Neutrophil (primary cell): ENCODE measurements around the gene TM4SF4.

Experiments used
- H3K27ac ChIP-seq: fragments of 200-600 bp; sonication (generic); 2 replicates; pipeline ENCODE4 v1.5.1; 2016; ENCODE audit warnings: mild to moderate bottlenecking, moderate library complexity
- H3K27me3 ChIP-seq: fragments of 200-600 bp; sonication (generic); 2 replicates; pipeline ENCODE4 v1.6.0; 2016; ENCODE audit warnings: mild to moderate bottlenecking
- H3K36me3 ChIP-seq: fragments of 200-600 bp; sonication (generic); 2 replicates; pipeline ENCODE4 v1.5.1; 2017
- H3K4me1 ChIP-seq, 2 experiments: fragments of 200-600 bp in 1 of 2; sonication (generic) in 1 of 2; 1 replicate in 1 of 2; 2 replicates in 1 of 2; pipeline versions ENCODE4 v1.5.1 to v1.6.1; 2013 to 2016; ENCODE audit warnings: low read depth in 1 of 2, low read length in 1 of 2, mild to moderate bottlenecking in 1 of 2, moderate library complexity in 1 of 2; ENCODE audit not compliant: control insufficient read depth in 1 of 2, insufficient read depth in 1 of 2
- H3K4me3 ChIP-seq, 2 experiments: fragments of 200-600 bp in 1 of 2; sonication (generic) in 1 of 2; 1 replicate in 1 of 2; 2 replicates in 1 of 2; pipeline ENCODE4 v1.5.1; 2013 to 2016; ENCODE audit warnings: low read depth in 1 of 2, low read length in 1 of 2, mild to moderate bottlenecking in 1 of 2, moderate library complexity in 1 of 2
- H3K9me3 ChIP-seq: fragments of 200-600 bp; sonication (generic); 2 replicates; pipeline ENCODE4 v1.5.1; 2016
- CTCF ChIP-seq: fragments of 200-600 bp; sonication (generic); IDR thresholded peaks from 2 replicates; pipeline ENCODE4 v1.5.1; 2016; ENCODE audit warnings: antibody characterized with exemption

The TM4SF4 gene

GRCh38 chr3:149534671-149535332 lies 60.3 kb downstream of the TM4SF4 start:
- Histone ChIP-seq H3K27me3 (peaks cover 23% of the 10 kb centered on the region), H3K4me1 (no peaks in the 10 kb centered on the region), H3K4me3 (no peak overlapping the region), H3K9me3 (no peaks in the 10 kb centered on the region), H3K36me3 (no peaks in the 10 kb centered on the region), H3K27ac (no peak overlapping the region)
- TF ChIP-seq CTCF, result no peak

- Histone ChIP-seq H3K27ac (no peak overlapping the region), H3K4me3 (no peak overlapping the region), H3K36me3 (no peaks in the 10 kb centered on the region), H3K9me3 (no peaks in the 10 kb centered on the region), H3K27me3 (peaks cover 23% of the 10 kb centered on the region), H3K4me1 (no peaks in the 10 kb centered on the region)
- TF ChIP-seq CTCF, result no peak
Measured at GRCh38 chr3:149535333-149535685, 60.8 kb downstream of the TM4SF4 start.

- H3K4me1 ChIP-seq, result no peaks in the 10 kb centered on the region
- no peak overlapping the region for H3K27ac ChIP-seq
- no peak overlapping the region for H3K4me3 ChIP-seq
- H3K9me3 ChIP-seq, result no peaks in the 10 kb centered on the region
- peaks cover 23% of the 10 kb centered on the region for H3K27me3 ChIP-seq
- H3K36me3 ChIP-seq, result no peaks in the 10 kb centered on the region
- TF ChIP-seq CTCF, result no peak
Measured at GRCh38 chr3:149536429-149536828, 61.9 kb downstream of the TM4SF4 start.

- no peak overlapping the region for H3K27ac ChIP-seq
- H3K36me3 ChIP-seq, result no peaks in the 10 kb centered on the region
- TF ChIP-seq CTCF, result no peak
- H3K27me3 ChIP-seq, result peaks cover 14% of the 10 kb centered on the region
- H3K4me3 ChIP-seq, result no peak overlapping the region
- H3K4me1 ChIP-seq, result no peaks in the 10 kb centered on the region
- no peaks in the 10 kb centered on the region for H3K9me3 ChIP-seq
Measured at GRCh38 chr3:149538371-149538770, 63.9 kb downstream of the TM4SF4 start.

- no peak for TF ChIP-seq CTCF
- no peak overlapping the region for H3K27ac ChIP-seq
Measured at GRCh38 chr3:149541091-149541491, 66.6 kb downstream of the TM4SF4 start.

More at GRCh38 chr3:149541091-149541491, 66.6 kb downstream of the TM4SF4 start:
- Histone ChIP-seq H3K27me3 (peaks cover 9% of the 10 kb centered on the region), H3K4me1 (no peaks in the 10 kb centered on the region), H3K4me3 (no peak overlapping the region), H3K36me3 (no peaks in the 10 kb centered on the region), H3K9me3 (no peaks in the 10 kb centered on the region)
